Erythroblast (primary cell): Measurements from ENCODE around the gene ABHD12.

Experiments
- DNase-seq, 2 experiments: peaks; one replicate each; lab custom pipeline; 2025; lab: John Stamatoyannopoulos, UW
- GATA1 ChIP-seq: IDR thresholded peaks from 2 replicates; pipeline ENCODE4 v1.6.1; 2011; ENCODE audit warnings: low read depth, mild to moderate bottlenecking, control low read depth, low read length, moderate library complexity
- POLR2A ChIP-seq: IDR thresholded peaks from 2 replicates; pipeline ENCODE4 v1.6.1; 2011; ENCODE audit warnings: mild to moderate bottlenecking, low read length

The ABHD12 gene

GRCh38 chr20:25252686-25253421, 137.8 kb downstream of the ABHD12 start:
- DNase-seq = no peak
- no peak for TF ChIP-seq POLR2A
- no peak for TF ChIP-seq GATA1

- no peak for TF ChIP-seq POLR2A
- TF ChIP-seq GATA1 = no peak
- no peak for DNase-seq
Measured at GRCh38 chr20:25252230-25252651, 138.4 kb downstream of the ABHD12 start.

GRCh38 chr20:25251558-25251957, 139.1 kb downstream of the ABHD12 start:
- DNase-seq = no peak
- TF ChIP-seq POLR2A (no peak), GATA1 (no peak)

GRCh38 chr20:25251019-25251418, 139.6 kb downstream of the ABHD12 start:
- no peak for TF ChIP-seq POLR2A
- no peak for TF ChIP-seq GATA1
- no peak for DNase-seq

- TF ChIP-seq POLR2A (no peak), GATA1 (no peak)
- DNase-seq = no peak
Measured at GRCh38 chr20:25250508-25250907, 140.1 kb downstream of the ABHD12 start.
